OCI-LY3 (cell line): ENCODE results near the gene RPS6KA2.
A peak's percentile ranks its signal among the peaks of the same experiment; 100 is the strongest.

Source experiments
- H2AFZ ChIP-seq: fragments of 200-600, 300-600 bp; shearing (Covaris generic); 2 replicates; pipeline ENCODE4 v1.6.0; 2014; ENCODE audit warnings: antibody characterized with exemption, low read depth, low read length
- H3K27ac ChIP-seq: fragments of 200-600, 300-600 bp; sonication (generic); 2 replicates; pipeline ENCODE4 v1.5.1; 2014; ENCODE audit warnings: mild to moderate bottlenecking, low read length, moderate library complexity, mixed read lengths
- H3K27me3 ChIP-seq: fragments of 200-600, 300-600 bp; sonication (generic); 2 replicates; pipeline ENCODE4 v1.6.1; 2014; ENCODE audit warnings: low read depth, low read length, mixed read lengths
- H3K36me3 ChIP-seq: fragments of 200-600, 300-600 bp; sonication (generic); replicated peaks from 2 replicates; pipeline ENCODE3; 2014; ENCODE audit warnings: low read depth, low read length, mixed read lengths
- H3K4me1 ChIP-seq: fragments of 300-600, 200-600 bp; sonication (generic); 2 replicates; pipeline ENCODE4 v1.6.1; 2014; ENCODE audit warnings: low read length, mixed read lengths
- H3K4me2 ChIP-seq: fragments of 200-600, 300-600 bp; sonication (generic); 2 replicates; pipeline ENCODE4 v1.6.1; 2014; ENCODE audit warnings: low read length, mixed read lengths
- H3K4me3 ChIP-seq: fragments of 300-600, 200-600 bp; sonication (generic); 2 replicates; pipeline ENCODE4 v1.5.1; 2014; ENCODE audit warnings: antibody characterized with exemption, mild to moderate bottlenecking, low read length, moderate library complexity
- H3K79me2 ChIP-seq: fragments of 300-600, 200-600 bp; shearing (Covaris generic); 2 replicates; pipeline ENCODE4 v1.6.1; 2014; ENCODE audit warnings: mild to moderate bottlenecking, low read length, mixed read lengths
- H3K9ac ChIP-seq: fragments of 300-600, 200-600 bp; shearing (Covaris generic); 2 replicates; pipeline ENCODE4 v1.6.0; 2014; ENCODE audit warnings: mild to moderate bottlenecking, low read length, moderate library complexity
- H3K9me3 ChIP-seq: fragments of 200-600, 300-600 bp; shearing (Covaris generic); 2 replicates; pipeline ENCODE4 v1.6.1; 2014; ENCODE audit warnings: low read length, mixed read lengths; ENCODE audit not compliant: insufficient read depth
- H4K20me1 ChIP-seq: fragments of 200-600, 300-600 bp; sonication (generic); 2 replicates; pipeline ENCODE4 v1.6.1; 2016; ENCODE audit warnings: low read length, mixed read lengths; ENCODE audit not compliant: insufficient read depth
- EZH2phosphoT487 ChIP-seq: fragments of 200-600 bp; shearing (Covaris generic); IDR thresholded peaks from 2 replicates; pipeline ENCODE4 v1.6.1; 2018; ENCODE audit warnings: antibody characterized with exemption, mixed run types, low read depth
- TF ChIP-seq, protein P1 (sequence below): fragments of 200-600, 300-600 bp; sonication (generic); IDR thresholded peaks from 2 replicates; pipeline ENCODE4 v1.5.1; 2014; ENCODE audit warnings: antibody characterized with exemption, low read length, low read depth

RPS6KA2 gene

DNA sequence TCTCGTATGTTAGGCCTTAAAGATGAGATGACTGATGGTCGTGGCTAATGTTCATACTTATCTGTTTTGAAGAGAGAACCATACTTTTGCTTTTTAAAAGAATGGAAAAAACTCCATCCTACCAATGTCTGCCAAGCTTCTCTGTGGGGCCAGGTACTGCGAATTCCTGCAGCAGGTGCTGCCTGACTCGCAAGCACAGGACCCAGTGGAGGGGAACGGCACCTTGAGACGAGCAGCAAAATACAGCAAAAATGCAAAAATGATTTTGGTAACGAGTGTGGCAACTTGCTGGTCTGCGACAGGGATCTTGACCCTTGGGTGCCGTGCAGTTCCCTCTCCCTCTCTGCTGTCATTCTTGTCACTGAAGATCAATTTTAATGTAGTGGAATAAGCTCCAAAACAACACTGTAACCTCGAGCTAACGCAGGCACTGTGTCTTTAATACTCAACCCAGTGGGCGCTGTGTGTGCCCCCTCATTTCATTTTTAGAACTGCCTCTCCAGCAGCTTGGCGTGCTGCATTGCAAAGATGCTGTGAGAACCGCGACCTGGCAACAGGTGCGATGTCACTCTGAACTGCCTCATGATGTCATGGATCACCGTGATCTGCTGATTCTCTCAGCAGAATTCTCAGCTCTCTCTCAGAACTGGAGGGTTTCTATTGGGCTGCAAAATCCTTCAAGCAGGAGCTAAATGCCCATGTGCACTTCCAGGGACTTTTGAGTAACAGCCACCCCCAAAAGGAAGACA is 92.2 kb downstream of the RPS6KA2 start:
- Histone ChIP-seq H4K20me1 (no peaks in the 10 kb centered on the region), H3K4me3 (no peak overlapping the region), H2AFZ (no peak overlapping the region), H3K27me3 (no peaks in the 10 kb centered on the region), H3K27ac (no peak overlapping the region), H3K9me3 (no peaks in the 10 kb centered on the region), H3K79me2 (no peaks in the 10 kb centered on the region), H3K4me1 (peaks cover 7% of the 10 kb centered on the region), H3K36me3 (no peaks in the 10 kb centered on the region), H3K9ac (no peak overlapping the region), H3K4me2 (peak overlapping the region; percentile 12; the same call in 1 of the 2 replicates)
- TF ChIP-seq EZH2phosphoT487, result no peak
- TF ChIP-seq, protein P1, sequence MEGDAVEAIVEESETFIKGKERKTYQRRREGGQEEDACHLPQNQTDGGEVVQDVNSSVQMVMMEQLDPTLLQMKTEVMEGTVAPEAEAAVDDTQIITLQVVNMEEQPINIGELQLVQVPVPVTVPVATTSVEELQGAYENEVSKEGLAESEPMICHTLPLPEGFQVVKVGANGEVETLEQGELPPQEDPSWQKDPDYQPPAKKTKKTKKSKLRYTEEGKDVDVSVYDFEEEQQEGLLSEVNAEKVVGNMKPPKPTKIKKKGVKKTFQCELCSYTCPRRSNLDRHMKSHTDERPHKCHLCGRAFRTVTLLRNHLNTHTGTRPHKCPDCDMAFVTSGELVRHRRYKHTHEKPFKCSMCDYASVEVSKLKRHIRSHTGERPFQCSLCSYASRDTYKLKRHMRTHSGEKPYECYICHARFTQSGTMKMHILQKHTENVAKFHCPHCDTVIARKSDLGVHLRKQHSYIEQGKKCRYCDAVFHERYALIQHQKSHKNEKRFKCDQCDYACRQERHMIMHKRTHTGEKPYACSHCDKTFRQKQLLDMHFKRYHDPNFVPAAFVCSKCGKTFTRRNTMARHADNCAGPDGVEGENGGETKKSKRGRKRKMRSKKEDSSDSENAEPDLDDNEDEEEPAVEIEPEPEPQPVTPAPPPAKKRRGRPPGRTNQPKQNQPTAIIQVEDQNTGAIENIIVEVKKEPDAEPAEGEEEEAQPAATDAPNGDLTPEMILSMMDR, result no peak

DNA sequence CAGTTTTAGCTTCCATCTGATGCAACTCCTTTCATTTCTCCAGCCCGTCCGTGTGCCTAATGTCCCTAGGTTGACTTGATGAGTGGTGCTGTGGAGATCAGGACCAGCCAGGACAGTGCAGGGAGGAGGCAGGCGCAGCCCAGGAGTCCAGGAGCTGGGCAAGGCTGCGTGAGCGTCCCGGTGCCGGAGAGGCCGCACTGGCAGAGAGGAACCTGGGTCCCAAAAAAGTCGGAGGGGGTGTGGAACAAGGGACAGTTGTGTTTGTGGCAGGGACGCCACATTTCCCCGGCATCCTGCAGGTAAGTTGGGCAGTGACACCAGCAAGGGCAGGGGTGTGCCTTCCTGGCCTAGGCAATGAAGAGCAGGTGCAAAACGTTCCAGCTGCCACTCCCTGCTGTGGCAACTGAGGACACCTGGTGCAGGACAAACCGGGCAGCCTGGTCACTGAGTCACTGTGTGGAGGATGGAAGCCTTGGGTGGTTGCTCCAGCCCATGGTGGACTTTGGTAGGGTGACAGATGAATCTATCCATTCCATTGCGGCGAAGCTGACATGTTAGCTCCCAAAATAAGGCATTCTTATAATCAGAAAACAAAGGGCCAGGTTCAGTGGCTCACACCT is 93.7 kb downstream of the RPS6KA2 start:
- no peak overlapping the region for H3K4me2 ChIP-seq
- H4K20me1 ChIP-seq, result no peaks in the 10 kb centered on the region
- H3K36me3 ChIP-seq, result no peaks in the 10 kb centered on the region
- H3K79me2 ChIP-seq, result no peaks in the 10 kb centered on the region
- H3K4me1 ChIP-seq, result peaks cover 7% of the 10 kb centered on the region
- H2AFZ ChIP-seq, result no peak overlapping the region
- no peak overlapping the region for H3K27ac ChIP-seq
- H3K9ac ChIP-seq, result no peak overlapping the region
- TF ChIP-seq EZH2phosphoT487, result no peak
- TF ChIP-seq, protein P1, result no peak
- no peak overlapping the region for H3K4me3 ChIP-seq
- no peaks in the 10 kb centered on the region for H3K27me3 ChIP-seq
- H3K9me3 ChIP-seq, result no peaks in the 10 kb centered on the region

DNA sequence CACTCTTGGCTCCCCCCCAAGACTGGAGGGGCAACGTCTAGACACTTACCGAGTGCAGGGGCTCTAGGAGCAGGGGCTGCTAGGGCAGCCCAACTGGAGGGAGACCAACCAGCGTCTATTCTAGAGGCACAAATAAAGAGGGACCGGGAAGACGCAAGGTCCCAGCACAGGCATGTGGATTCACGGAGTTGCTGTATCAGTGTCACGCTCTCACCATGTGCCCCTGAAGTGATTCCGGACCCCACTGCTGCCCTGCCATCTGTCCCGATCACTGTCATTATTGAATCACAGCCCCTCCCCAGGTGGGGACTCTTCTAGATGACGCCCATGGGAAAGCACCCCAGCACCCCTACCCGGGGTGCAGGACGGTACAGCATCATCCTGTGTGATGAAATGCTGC is 94.7 kb downstream of the RPS6KA2 start:
- H3K36me3 ChIP-seq, result no peaks in the 10 kb centered on the region
- H2AFZ ChIP-seq, result no peak overlapping the region
- H3K9ac ChIP-seq, result no peak overlapping the region
- H3K27ac ChIP-seq, result no peak overlapping the region
- TF ChIP-seq, protein P1, result no peak
- TF ChIP-seq EZH2phosphoT487, result no peak
- H3K79me2 ChIP-seq, result no peaks in the 10 kb centered on the region
- no peak overlapping the region for H3K4me2 ChIP-seq
- H3K27me3 ChIP-seq, result no peaks in the 10 kb centered on the region
- no peaks in the 10 kb centered on the region for H3K9me3 ChIP-seq
- peaks cover 7% of the 10 kb centered on the region for H3K4me1 ChIP-seq
- H4K20me1 ChIP-seq, result no peaks in the 10 kb centered on the region
- no peak overlapping the region for H3K4me3 ChIP-seq

DNA sequence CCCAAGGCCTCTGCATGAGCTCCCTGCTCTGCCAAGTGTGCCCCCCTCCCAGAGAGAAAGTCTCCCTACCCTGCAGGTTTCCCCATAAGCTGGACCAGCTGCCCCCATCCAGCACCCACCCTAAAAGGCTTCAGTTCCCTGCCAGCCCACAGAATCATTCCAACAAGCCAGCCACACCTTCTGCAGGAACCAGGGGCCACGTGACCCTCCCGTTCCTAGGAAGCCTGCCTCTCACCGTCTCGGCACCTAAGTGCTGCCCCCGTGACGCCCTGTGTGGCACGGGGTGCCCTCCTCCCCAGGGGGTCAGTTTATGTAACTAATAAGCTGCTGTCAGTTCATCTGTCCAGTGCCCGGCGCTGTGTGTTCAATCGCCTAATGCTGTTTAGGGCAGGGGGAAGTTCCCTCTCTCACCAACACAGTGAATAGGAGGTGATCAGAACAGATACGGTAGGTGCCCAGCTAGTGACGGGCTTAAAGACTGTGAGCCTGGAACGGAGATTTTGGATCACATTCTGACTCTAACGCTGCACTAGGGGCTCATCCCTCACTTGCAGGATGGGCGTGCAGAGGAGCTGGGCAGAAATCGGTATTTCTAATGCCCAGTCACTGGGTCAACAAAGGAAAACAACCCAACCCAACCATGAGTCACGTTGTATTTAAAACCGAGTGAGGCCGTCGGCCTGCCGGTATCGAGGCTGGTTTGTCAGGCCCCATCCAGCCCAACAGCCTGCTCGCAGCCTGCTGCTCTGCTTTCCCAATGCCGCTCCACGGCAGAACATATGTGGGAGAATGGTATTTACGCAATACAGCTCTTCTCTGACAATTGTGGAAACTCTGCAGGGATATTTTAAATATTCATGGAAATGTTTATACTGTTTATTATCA is 96.6 kb downstream of the RPS6KA2 start:
- H3K27ac ChIP-seq, result no peak overlapping the region
- peaks cover 7% of the 10 kb centered on the region for H3K4me1 ChIP-seq
- H2AFZ ChIP-seq, result no peak overlapping the region
- no peak overlapping the region for H3K4me3 ChIP-seq
- H4K20me1 ChIP-seq, result no peaks in the 10 kb centered on the region
- H3K27me3 ChIP-seq, result no peaks in the 10 kb centered on the region
- no peaks in the 10 kb centered on the region for H3K36me3 ChIP-seq
- TF ChIP-seq, protein P1, result no peak
- TF ChIP-seq EZH2phosphoT487, result no peak
- H3K9ac ChIP-seq, result no peak overlapping the region
- H3K9me3 ChIP-seq, result no peaks in the 10 kb centered on the region
- H3K79me2 ChIP-seq, result no peaks in the 10 kb centered on the region
- no peak overlapping the region for H3K4me2 ChIP-seq
